GM18498 (cell line): ENCODE data around the gene PAM.

ENCODE experiments used
- ATAC-seq: cut with Tn5 transposase; IDR thresholded peaks from one replicate; pipeline ENCODE4 v1.9.1; 2021; ENCODE audit warnings: mild to moderate bottlenecking, moderate library complexity; ENCODE audit not compliant: unreplicated experiment

The PAM gene

DNA sequence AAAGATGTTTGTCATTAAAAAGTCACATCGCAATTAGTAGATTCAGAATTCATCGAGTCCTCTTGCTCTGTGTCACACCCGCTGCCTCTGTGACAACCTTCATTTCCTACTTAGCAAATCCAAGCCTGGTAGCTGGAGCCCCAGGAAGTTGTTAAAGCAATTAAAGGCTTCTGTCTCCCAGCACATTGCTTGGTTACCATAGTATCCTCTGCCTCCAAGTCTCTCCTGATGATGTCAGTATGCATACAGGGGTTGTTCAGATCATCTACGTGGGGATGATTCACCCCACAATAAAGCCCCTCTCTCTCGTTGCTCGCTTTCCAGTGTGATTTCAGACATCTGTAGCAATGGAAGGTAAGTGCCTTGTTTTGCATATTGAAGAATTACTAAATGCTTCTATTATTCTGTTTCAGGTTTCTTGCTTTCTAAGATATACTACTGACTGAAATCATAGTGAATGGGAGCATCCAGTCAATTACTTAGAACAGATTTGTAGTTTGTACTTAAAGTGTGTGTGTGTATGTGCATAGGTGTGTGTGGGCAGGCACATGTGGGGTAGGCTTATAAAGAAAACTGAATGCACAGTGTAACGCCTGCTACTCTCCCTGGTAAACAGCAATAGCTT lies 52.9 kb downstream of the PAM start:
- no peak for ATAC-seq

DNA sequence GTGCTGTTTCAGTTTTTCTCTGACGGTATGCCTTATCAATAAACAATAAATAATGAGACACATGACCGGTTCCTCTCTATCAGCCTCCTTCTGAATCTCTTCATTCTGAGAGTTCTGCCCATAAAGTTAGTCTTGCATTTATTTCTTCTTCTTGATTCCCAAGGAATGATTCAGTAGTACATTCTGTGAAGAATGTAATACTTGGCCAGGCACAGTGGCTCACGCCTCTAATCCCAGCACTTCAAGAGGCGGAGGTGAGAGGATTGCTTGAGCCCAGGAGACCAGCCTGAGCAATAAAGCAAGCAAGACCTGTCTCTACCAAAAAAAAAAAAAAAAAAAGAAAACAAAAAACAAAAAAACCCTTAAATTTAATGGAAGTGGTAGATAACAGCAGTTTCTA lies 53.9 kb downstream of the PAM start:
- ATAC-seq = no peak

DNA sequence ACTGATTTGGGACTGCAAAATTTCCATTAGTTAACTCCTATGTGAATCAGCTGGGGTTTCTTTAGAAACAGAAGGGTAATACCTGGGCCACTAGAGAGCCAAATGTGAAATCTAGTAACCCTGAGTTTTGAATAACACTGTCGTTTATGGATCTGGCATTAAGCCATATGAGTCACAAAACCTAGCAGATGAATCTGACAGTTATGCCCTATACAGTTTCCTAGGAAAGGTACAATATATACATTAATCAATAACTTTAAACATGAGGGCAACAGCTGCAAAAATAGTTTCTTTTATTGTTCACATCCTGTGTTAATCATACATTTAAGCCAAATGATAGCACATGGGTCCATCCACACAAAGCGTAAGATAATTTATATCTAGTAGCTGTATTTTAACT lies 56.9 kb downstream of the PAM start:
- no peak for ATAC-seq

DNA sequence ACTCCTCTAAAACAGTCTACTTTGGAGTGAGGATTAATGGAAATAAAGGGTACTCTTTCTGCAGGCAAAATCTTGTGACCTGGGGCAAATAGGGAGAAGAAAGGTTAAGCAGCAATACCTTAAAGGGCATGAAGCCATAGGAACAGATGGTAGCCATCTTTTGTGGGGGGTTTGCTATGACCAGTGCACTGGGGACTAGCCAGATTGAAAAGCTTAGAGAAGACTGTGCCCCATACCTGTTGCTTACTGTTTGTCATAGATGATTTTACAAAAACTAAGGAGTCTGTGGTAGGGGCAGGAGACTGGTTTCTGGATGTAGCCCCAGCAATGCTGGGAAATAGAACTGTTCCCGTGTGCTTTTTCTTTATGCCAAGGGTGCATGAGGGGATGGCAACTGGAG lies 58.6 kb downstream of the PAM start:
- ATAC-seq = no peak

DNA sequence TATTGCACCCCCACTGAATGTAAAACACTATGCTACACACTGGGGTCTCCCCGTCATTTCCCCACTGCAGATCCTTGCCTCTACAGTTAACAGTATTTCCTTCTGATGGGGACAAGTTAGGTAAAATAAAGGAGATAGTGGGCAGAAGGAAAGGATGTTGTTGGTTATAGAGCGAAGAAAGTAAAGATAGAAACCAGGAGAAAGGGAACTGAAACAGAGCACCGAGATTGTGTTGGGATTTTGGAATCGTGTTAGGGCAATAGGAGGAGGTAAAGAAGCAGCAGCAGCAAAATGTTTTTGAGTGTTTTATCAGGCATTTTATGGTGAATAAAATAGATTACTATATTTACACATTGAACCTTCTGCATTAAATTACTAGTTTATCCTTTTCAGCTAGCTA lies 60.0 kb downstream of the PAM start:
- ATAC-seq = no peak

DNA sequence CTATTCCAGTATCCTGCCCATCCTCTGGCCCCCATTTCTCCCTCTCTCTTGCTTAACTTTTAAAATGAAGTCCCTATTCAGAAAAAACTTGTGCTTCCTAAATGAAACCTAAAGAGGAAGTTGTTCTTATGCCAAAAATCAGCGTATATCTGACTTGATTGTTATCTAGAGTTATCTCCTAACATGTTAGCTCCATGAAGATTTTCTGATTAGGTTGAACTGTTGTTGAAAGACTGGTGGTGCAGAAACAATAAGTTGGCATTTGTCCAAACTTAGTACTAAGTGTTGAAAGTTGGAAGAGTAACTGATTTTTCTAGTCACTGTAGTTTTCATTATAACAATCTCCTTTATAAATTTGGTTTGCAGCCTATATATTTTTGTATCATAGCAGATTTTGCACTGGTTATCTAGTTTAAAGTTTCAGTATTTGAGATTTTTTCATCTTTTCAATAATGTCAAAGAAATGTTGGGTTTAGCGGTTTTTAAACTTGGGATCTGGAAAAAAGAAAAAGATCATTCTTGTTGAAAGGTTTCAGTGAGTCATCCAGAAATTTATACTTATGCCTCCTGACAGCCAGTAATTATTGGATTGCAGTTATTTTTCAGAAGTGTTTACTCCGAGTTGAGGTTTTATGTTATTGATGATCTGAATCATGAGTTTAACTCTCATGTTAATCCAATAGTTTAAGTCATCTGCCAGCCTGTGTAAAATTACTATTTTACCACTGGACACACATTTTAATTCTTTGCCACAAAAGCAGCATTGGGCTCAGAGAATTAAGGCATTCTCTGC lies 60.6 kb downstream of the PAM start:
- ATAC-seq = no peak

DNA sequence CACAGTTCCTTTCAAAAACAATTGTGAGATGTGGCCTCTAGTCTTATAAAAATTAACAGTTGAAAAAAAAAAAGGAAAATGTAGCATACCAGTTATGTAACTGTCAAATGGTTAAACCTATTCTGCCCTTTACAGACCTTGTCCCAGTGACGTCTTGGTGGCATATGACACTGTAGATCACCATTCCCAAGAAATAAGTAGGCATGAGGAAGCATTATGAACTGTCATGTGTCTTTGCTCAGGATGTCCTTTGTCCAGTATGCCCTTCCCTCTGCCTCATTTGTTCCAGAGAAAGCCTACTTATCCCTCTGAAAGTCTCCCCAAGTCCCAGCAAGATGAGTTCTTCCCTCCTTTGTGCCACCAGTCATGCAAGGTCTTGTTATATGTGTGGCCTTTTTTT lies 63.2 kb downstream of the PAM start:
- ATAC-seq = peak; percentile 18

DNA sequence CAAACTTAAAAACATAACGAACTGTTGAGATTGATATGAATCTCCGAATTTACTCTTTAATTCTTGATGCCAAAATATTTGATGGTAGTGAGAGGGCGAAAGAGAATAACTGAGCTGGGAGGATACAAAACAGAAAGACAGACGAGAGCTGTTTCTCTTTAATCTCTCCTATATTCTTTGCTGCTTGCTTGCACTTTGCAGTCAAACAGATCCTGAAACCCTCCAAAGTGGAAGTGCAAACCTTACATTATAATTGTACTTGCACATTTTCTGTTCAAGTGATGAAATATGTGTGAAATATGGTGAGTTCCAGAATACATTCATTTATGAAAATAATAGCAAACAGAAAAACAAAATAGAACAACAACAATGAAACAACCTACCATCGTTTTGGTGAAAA lies 63.8 kb downstream of the PAM start:
- ATAC-seq = peak; percentile 57

DNA sequence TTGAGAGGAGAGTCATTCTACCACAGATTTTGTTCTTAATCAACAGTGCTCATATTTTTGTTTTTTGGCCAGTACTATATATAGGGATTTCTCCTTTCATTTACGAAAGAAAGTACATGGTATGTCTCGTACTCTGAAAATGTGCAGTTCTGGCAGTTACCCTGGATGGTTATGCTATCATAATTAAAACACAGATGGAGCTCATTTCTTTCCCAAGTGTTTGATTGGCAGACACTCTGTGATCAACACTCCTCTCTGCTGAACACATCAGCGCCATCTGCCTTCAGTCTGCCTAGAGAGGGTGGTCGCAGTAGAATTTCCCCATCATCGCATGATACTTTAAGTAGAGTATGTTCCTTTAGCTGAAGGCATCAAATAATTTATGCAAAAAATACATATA lies 64.5 kb downstream of the PAM start:
- no peak for ATAC-seq

DNA sequence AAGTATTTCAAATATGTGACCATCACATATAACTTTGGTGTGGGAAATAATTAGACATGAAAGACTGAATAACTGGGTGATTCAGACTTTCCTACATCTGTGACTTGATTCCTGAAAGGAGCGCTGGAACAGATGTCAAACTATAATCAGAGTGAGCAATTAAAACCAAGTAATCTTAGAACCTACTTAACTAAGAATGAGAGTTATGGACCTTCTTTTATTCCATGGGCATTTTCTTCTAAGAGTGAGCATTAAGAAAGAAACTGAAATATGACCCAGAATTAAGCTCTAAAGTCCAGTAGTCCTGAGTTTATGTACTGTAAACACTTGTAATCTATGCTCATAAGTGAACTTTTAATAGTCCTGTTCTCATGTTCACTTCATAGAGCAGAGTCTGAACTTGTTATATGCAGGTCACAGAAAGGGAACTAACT lies 68.4 kb downstream of the PAM start:
- ATAC-seq = no peak

DNA sequence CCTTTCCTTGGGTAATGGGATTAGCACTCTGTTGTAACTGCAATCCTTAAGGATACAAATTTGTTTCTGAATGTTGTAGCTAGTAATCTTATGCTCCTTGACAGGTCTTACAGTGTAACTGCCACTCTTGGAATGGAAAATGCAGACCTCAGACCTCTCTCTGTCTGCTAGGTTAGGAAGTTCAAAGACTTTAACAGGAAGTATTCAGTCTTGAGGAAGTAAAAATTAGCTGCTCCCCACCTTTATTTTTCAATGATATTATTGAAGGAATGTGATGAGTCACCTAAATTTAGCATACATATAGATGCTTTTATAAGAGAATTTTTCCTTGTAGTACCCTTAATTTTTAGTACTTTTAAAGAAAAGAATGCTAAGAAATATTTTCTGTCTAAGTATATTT lies 71.5 kb downstream of the PAM start:
- ATAC-seq = no peak

DNA sequence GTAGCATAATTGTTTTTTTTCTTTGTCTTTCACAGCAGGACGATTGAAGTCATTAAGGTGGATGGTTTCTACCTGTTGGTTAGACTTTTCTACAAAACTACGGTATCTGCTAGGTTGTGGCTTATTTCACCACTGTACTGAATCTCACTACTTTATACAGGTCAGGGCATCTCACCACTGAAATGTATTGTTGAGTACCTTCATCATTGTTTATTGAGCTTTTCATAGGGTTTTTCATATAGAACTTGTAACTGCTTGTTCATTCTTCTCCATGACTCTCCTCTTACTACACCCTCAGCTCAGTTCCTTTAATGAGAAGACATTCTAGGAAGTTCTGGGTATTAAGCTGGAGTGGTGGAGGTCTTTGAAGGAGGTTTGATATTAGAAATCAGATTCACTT lies 75.1 kb downstream of the PAM start:
- no peak for ATAC-seq

DNA sequence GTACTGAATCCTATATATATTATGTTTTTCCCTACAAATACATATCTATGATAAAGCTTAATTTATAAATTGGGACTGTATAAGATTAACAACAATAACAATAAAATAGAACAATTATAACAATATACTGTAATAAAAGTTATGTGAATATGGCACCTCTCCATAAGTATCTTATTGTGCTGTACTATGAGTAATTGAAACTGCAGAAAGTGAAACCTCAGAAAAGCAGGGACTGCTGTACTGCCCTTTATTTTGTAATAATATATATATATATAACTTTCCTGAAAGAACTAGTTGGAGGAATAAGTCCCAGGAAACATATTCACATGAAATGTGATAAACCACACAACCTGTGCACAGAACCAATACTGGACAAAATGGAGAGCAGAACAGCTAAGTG lies 77.3 kb downstream of the PAM start:
- peak; percentile 52 for ATAC-seq

DNA sequence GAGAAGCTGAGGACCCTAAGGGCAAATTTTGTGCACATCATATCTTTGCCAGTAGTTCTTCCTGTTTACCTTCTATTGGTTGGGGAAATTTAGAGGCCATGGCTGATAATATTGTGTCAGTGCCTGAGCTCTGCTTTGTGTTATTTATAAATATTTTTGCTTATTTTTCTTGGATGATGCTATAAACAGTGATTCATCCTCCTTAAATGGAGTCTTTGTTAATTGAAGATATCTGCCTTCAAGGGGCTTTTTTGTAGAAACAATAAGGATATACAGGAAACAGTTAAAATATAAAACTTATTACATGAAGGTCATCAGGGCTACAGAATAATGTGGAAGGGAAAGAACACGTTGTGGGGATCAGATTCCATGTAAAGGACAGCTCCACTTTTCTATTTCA lies 78.0 kb downstream of the PAM start:
- no peak for ATAC-seq

DNA sequence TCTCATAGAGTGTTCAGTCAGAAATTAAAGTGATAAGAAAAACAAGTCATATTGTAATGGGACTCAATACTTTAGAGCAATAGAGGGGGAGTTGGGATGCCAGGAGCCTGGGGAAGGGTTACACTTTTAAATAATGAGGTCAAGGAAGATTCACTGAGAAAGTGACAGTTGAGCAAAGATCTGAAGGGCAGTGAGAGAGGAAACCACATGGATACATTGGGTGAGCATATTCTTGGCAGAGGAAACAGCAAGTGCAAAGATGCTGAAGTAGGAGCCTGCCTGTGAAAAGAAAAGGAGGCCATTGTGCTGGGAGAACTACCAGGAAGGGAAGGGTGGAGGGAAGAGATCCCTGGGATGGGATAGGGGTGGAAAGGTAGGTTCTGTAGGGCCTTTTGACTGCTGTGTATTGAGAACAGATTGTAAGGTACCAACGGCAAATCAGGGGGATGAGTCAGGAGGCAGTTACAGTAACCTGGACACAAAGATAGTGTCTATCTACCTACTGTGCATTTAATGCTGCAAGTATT lies 79.4 kb downstream of the PAM start:
- ATAC-seq = no peak

DNA sequence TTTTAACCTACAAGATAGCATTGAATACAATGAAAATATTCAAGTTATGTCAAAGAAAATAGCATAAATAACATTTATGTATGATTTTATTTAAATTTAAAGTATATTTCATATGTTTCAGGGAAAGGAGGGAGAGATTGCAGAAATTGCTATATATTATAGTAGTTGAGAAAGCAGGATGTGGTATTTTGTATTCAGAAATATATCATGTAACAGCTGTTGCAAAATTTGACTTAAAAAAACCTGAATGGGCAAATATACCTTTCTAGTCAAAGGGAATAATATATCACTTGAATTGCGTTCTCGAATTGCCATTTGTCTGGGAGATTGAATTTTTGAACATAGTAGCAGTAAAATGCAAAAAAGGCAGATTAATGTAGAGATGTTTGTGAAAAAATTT lies 80.6 kb downstream of the PAM start:
- ATAC-seq = no peak

DNA sequence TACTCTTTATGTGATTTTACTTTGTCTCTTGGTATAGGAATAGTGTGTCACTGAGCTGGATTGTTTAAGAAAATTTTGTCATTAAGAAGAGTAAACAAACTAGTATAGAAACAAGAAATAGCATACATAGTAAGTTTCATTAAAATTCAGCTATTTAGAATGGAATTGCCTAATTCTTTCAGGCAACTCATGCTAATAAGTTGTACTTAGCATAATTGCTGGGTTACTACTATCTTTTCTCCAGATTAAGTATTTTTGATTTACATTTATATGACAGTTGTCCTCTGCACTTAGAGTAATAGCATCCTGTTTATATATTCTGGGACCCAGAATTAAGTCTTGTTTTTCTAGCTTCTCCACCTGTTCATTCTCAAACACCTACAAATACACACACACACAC lies 85.9 kb downstream of the PAM start:
- no peak for ATAC-seq

DNA sequence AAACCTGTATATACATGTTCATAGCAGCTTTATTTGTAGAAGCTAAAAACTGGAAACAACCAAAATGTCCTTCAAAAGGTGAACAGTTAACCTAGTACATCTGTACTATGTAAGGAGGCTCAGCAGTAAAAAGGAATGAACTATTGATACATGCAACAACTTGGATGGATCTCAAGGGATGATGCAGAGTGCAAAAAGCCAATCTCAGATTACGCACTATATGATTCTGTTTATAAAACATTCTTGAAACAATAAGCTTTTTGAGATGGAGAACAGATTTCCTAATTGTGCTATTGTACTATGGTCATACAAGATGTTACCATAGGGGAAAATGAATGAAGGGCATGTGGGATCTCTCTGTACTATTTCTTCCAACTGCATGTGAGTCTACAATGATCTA lies 88.9 kb downstream of the PAM start:
- ATAC-seq = no peak

DNA sequence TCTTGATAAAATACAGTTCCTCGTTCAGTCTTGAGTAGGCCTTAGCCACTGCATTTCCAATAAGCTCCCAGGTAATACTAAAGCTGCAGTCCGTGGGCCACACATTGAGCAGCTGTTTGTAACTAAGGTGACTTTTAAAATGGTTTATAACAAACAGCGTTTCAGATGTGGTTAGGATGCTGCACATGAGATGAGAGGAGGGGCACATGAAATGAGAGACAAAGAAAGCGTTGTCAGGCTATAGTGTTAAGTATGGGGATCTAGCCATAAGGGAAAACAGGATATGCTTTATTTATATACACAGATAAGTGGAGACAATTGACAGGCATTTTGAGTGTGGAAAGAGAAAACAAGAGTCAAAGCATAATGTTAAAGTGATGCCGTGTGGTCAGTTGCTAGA lies 89.9 kb downstream of the PAM start:
- no peak for ATAC-seq

DNA sequence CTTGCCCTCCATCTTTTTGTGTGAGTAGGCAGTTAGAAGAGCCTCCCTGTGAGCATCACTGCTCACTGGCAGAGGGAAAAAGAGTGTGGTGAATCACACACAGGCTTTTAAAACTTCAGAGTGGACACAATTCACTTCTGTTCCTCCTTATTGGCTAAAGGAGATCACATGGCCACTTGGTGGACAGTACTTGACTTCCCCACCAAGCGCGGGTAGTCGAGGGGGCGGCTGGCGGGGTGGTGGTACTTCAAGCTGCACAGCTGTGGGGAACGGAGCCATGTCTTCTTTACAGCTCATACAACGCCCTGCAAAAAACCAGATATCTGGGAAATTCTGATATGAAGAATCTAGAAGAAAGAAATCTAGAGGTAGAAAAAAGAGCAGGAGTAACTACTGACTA lies 95.4 kb downstream of the PAM start:
- ATAC-seq = no peak

DNA sequence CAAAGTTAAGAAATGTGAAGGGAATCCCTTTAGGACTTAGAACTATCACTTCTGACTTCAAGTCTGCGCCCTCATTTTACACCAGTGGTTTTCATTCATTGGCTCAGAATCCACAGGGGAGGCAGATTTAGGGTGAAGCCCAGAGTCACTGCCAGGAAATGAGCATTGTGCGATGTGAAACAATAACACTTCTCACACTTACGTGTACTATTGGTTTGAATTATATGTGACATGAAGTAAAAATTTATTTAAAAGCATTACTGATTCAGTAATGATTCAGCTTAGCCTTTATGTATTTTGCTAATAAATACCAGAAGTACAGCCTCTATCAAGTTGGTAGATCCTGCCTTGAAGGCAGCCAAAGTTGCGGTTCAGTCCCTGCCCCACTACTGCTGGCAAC lies 98.6 kb downstream of the PAM start:
- no peak for ATAC-seq

DNA sequence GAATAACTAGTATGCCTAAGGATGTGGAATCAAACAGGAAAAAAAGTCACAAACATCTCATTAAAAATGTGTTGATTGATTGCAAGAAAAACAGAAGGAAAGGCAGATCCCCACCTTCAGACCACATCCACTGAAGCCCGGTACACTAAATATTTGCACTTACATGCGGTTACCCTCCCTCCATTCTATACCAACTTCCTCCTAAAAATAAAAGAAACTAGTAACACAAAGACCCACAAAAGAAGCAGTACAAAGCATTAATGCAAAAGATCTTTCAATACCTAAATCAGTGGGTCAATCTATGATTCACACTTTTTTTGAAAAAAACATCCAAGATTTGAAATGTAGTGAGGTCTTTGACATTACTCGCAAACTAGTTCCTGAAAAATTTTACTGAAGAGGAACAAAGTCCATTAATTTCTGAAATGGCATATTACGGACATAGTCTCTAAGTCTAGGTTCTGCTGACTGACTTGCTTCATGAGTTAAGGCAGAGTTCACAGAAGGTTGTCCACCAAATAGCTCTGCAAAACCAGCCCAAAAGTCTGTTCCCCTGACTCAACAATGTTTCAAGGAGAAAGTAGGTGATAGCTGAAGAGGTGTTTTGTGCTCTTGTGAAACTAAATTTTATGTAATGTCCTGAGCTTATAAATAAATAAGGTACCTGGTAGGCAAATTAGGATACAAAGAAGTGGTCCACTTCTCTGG lies 100.7 kb downstream of the PAM start:
- ATAC-seq = no peak
